Neural cell (in vitro differentiated cells): Measurements from ENCODE around the gene AADAT. TPM values are rescaled to one million over a fixed set of nuclear protein-coding genes. Genes with fewer than 3 reads are reported as not detected.

Experiments
- H2AFZ ChIP-seq: fragments of 200-600, 300-800 bp; sonication (generic), shearing (Covaris generic); 2 replicates; pipeline ENCODE4 v1.6.0; 2014; ENCODE audit warnings: low read depth, mild to moderate bottlenecking, antibody characterized with exemption, low read length, moderate library complexity
- H3F3A ChIP-seq: fragments of 200-600 bp; shearing (Covaris generic); 2 replicates; pipeline ENCODE4 v1.6.1; 2016; ENCODE audit warnings: mild to moderate bottlenecking, moderate library complexity, mixed read lengths, antibody characterized with exemption, low read length; ENCODE audit not compliant: insufficient read depth, poor library complexity, severe bottlenecking
- H3K27ac ChIP-seq: fragments of 200-600, 300-800 bp; sonication (generic), shearing (Covaris generic); 2 replicates; pipeline ENCODE4 v1.5.1; 2014; ENCODE audit warnings: mild to moderate bottlenecking, low read length, moderate library complexity
- H3K27me3 ChIP-seq: fragments of 300-800, 200-600 bp; sonication (generic), shearing (Covaris generic); 2 replicates; pipeline ENCODE4 v1.6.0; 2014; ENCODE audit warnings: mild to moderate bottlenecking, low read depth, low read length, moderate library complexity; ENCODE audit not compliant: insufficient read depth
- H3K36me3 ChIP-seq: fragments of 300-800, 200-600 bp; sonication (generic), shearing (Covaris generic); 2 replicates; pipeline ENCODE4 v1.5.1; 2014; ENCODE audit warnings: mild to moderate bottlenecking, antibody characterized with exemption, low read length, moderate library complexity; ENCODE audit not compliant: insufficient read depth
- H3K4me2 ChIP-seq: fragments of 300-800, 200-600 bp; sonication (generic), shearing (Covaris generic); 2 replicates; pipeline ENCODE4 v1.6.0; 2014; ENCODE audit warnings: mild to moderate bottlenecking, low read length
- H3K4me3 ChIP-seq: fragments of 300-800, 200-600 bp; sonication (generic), shearing (Covaris generic); 2 replicates; pipeline ENCODE4 v1.5.1; 2014; ENCODE audit warnings: mild to moderate bottlenecking, low read length, moderate library complexity
- H3K79me2 ChIP-seq: fragments of 200-600 bp; shearing (Covaris generic); replicated peaks from 2 replicates; pipeline ENCODE4 v1.6.0; 2014; ENCODE audit warnings: mild to moderate bottlenecking, low read length, moderate library complexity; ENCODE audit not compliant: insufficient read depth
- H3K9ac ChIP-seq: fragments of 300-800, 200-600 bp; sonication (generic), shearing (Covaris generic); 2 replicates; pipeline ENCODE4 v1.6.1; 2016; ENCODE audit warnings: mild to moderate bottlenecking, low read length, mixed read lengths
- H3K9me2 ChIP-seq: fragments of 200-600 bp; shearing (Covaris generic); 2 replicates; pipeline ENCODE4 v1.6.1; 2016; ENCODE audit warnings: mild to moderate bottlenecking, low read length, mixed read lengths; ENCODE audit not compliant: insufficient read depth
- H3K9me3 ChIP-seq: fragments of 200-600, 300-800 bp; sonication (generic), shearing (Covaris generic); 2 replicates; pipeline ENCODE4 v1.6.1; 2016; ENCODE audit warnings: mild to moderate bottlenecking, mixed run types, low read length, moderate library complexity, mixed read lengths
- H4K20me1 ChIP-seq: fragments of 200-600 bp; shearing (Covaris generic); 2 replicates; pipeline ENCODE4 v1.6.1; 2016; ENCODE audit warnings: mild to moderate bottlenecking, mixed run types; ENCODE audit not compliant: insufficient read depth
- CTCF ChIP-seq: fragments of 450-650 bp; IDR thresholded peaks from 2 replicates; pipeline ENCODE4 v1.5.1; 2014; ENCODE audit warnings: antibody characterized with exemption, mild to moderate bottlenecking, moderate library complexity; ENCODE audit not compliant: poor library complexity, severe bottlenecking
- EP300 ChIP-seq: fragments of 450-650 bp; conservative IDR thresholded peaks from 2 replicates; pipeline ENCODE4 v1.6.1; 2014; ENCODE audit warnings: antibody characterized with exemption, mild to moderate bottlenecking, moderate library complexity; ENCODE audit not compliant: poor library complexity, severe bottlenecking
- EZH2 ChIP-seq: fragments of 200-600, 300-800 bp; shearing (Covaris generic), sonication (generic); IDR thresholded peaks from 2 replicates; pipeline ENCODE4 v1.6.1; 2014; ENCODE audit warnings: antibody characterized with exemption, low read length, borderline replicate concordance, mild to moderate bottlenecking; ENCODE audit not compliant: insufficient read depth, poor library complexity, severe bottlenecking
- MXI1 ChIP-seq: fragments of 450-650 bp; conservative IDR thresholded peaks from 2 replicates; pipeline ENCODE4 v1.6.1; 2014; ENCODE audit warnings: antibody characterized with exemption, mild to moderate bottlenecking; ENCODE audit not compliant: poor library complexity, severe bottlenecking
- POLR2AphosphoS5 ChIP-seq: IDR thresholded peaks from 2 replicates; pipeline ENCODE4 v1.6.1; 2012
- RAD21 ChIP-seq: fragments of 450-650 bp; conservative IDR thresholded peaks from 2 replicates; pipeline ENCODE4 v1.6.1; 2014; ENCODE audit warnings: antibody characterized with exemption, mild to moderate bottlenecking, moderate library complexity
- REST ChIP-seq: IDR thresholded peaks from 2 replicates; pipeline ENCODE4 v1.6.1; 2012; ENCODE audit warnings: borderline replicate concordance
- SMC3 ChIP-seq: fragments of 450-650 bp; conservative IDR thresholded peaks from 2 replicates; pipeline ENCODE4 v1.6.1; 2014; ENCODE audit warnings: antibody characterized with exemption, mild to moderate bottlenecking, moderate library complexity; ENCODE audit not compliant: poor library complexity
- TAF1 ChIP-seq: IDR thresholded peaks from 2 replicates; pipeline ENCODE4 v1.6.1; 2012; ENCODE audit warnings: low read depth
- polyA plus RNA-seq: library from polyadenylated mRNA; depleted of rRNA; stranded (reverse); fragments of >200 nt; gene quantifications from 2 replicates; pipeline ENCODE4 v1.2.3, GENCODE V29; 2014

The AADAT gene
- polyA plus RNA-seq, 1 donor from 2014 or later = 79.3 TPM

- no peaks in the 10 kb centered on the region for H4K20me1 ChIP-seq
- peaks cover 12% of the 10 kb centered on the region for H3K36me3 ChIP-seq
- no peaks in the 10 kb centered on the region for H3K9me2 ChIP-seq
- no peak overlapping the region for H2AFZ ChIP-seq
- H3K27ac ChIP-seq = peak overlapping the region; percentile 93
- TF ChIP-seq SMC3 (peak; percentile 7), EZH2 (no peak)
- H3K27me3 ChIP-seq = no peaks in the 10 kb centered on the region
- peaks cover 15% of the 10 kb centered on the region for H3K79me2 ChIP-seq
- no peaks in the 10 kb centered on the region for H3F3A ChIP-seq
- peak overlapping the region; percentile 86 for H3K4me3 ChIP-seq
- H3K9ac ChIP-seq = peak overlapping the region; percentile 95
- H3K4me2 ChIP-seq = peak overlapping the region; percentile 38
- no peaks in the 10 kb centered on the region for H3K9me3 ChIP-seq
These were observed 746 bp upstream of the AADAT start for GRCh38 chr4:170090352-170091052.

GRCh38 chr4:170089274-170089667 is 485 bp downstream of the AADAT start:
- Histone ChIP-seq H3K79me2 (peaks cover 15% of the 10 kb centered on the region), H3F3A (no peaks in the 10 kb centered on the region), H3K9me2 (no peaks in the 10 kb centered on the region), H3K4me2 (peak overlapping the region; percentile 45), H3K27ac (peak overlapping the region; percentile 93), H3K9me3 (no peaks in the 10 kb centered on the region), H3K4me3 (peak overlapping the region; percentile 86), H4K20me1 (no peaks in the 10 kb centered on the region), H3K27me3 (no peaks in the 10 kb centered on the region), H3K36me3 (peaks cover 21% of the 10 kb centered on the region), H3K9ac (peak overlapping the region; percentile 95), H2AFZ (peak overlapping the region; percentile 90)
- TF ChIP-seq EP300 (no peak), REST (peak; percentile 84), SMC3 (peak; percentile 28), EZH2 (no peak), TAF1 (peak; percentile 89), MXI1 (peak; percentile 74), POLR2AphosphoS5 (peak; percentile 76), RAD21 (no peak)

GRCh38 chr4:170088716-170089115 is 1.0 kb downstream of the AADAT start:
- H3K4me2 ChIP-seq = peak overlapping the region; percentile 45
- H4K20me1 ChIP-seq = no peaks in the 10 kb centered on the region
- peak overlapping the region; percentile 95 for H3K9ac ChIP-seq
- no peaks in the 10 kb centered on the region for H3K9me3 ChIP-seq
- peak overlapping the region; percentile 93 for H3K27ac ChIP-seq
- H3K9me2 ChIP-seq = no peaks in the 10 kb centered on the region
- TF ChIP-seq REST (no peak), EZH2 (no peak), RAD21 (no peak), EP300 (no peak), TAF1 (no peak), MXI1 (no peak), POLR2AphosphoS5 (no peak), CTCF (no peak), SMC3 (no peak)
- peak overlapping the region; percentile 90 for H2AFZ ChIP-seq
- H3K4me3 ChIP-seq = peak overlapping the region; percentile 86
- no peaks in the 10 kb centered on the region for H3F3A ChIP-seq
- peaks cover 25% of the 10 kb centered on the region for H3K36me3 ChIP-seq
- peaks cover 17% of the 10 kb centered on the region for H3K79me2 ChIP-seq
- no peaks in the 10 kb centered on the region for H3K27me3 ChIP-seq
